Right cardiac atrium (tissue), 5 donors: ENCODE results near the gene MYL6B. TPM values are rescaled to one million over a fixed set of nuclear protein-coding genes. Genes with fewer than 3 reads are reported as not detected.

Experiments used
- ATAC-seq, 2 donors: fragments of 200-7000 bp; cut with Tn5 transposase; one replicate each; pipeline versions ENCODE4 v1.8.0 to v1.9.1; 2020; ENCODE audit warnings: moderate library complexity in 2 of 2, mild to moderate bottlenecking in 1 of 2
- DNase-seq, 3 donors: peaks; one replicate each; pipeline ENCODE4 v3.0.0-alpha.2; 2020
- H3K27ac ChIP-seq: one replicate; pipeline ENCODE4 v1.5.1; 2013; ENCODE audit warnings: mild to moderate bottlenecking, low read length, control low read depth, moderate library complexity
- H3K27me3 ChIP-seq: one replicate; pipeline ENCODE4 v1.6.1; 2013; ENCODE audit not compliant: control insufficient read depth, insufficient read depth
- H3K4me1 ChIP-seq: one replicate; pipeline ENCODE4 v1.6.1; 2013; ENCODE audit warnings: low read length; ENCODE audit not compliant: control insufficient read depth, insufficient read depth
- H3K4me3 ChIP-seq: one replicate; pipeline ENCODE4 v1.5.1; 2013; ENCODE audit warnings: low read length, control low read depth
- H3K9me3 ChIP-seq: one replicate; pipeline ENCODE4 v1.6.1; 2013; ENCODE audit warnings: low read length; ENCODE audit not compliant: control insufficient read depth
- WGBS: extraction: QIAGEN DNeasy Blood & Tissue Kit; methylation state at CpG from one replicate; pipeline ENCODE4 v1.1.7; 2013; 5-methylcytosine and 5-hydroxymethylcytosine counted together
- intact Hi-C, 4 donors: fragments of 100-400 bp; cut with DNase I; formaldehyde crosslinking; loops; one replicate each; pipeline versions ENCODE4 v1.11.0 to v1.14.0; 2022 to 2023
- polyA plus RNA-seq: library from polyadenylated mRNA; stranded (reverse); fragments of 200-250 nt; gene quantifications from one replicate; pipeline ENCODE4 v1.2.3, GENCODE V29; 2013
- total RNA-seq, 4 donors: library from RNA; stranded (reverse); fragmentation: NEBNext Ultra II Directional; extraction: Animal tissue kit (Norgen Biotek cat#: 25700); gene quantifications; one replicate each; pipeline ENCODE4 v1.2.1, GENCODE V29; 2021
- donor health status: healthy with polysubstance abuse.
- donor health status: DM: no; HTN: yes; CAD: no.
- donor health status: DM: no; HTN: no; CAD: no.
- donor health status: DM: no; HTN: yes; CAD: no; lungs with severe emphysema.
- donor health status: DM: yes; HTN: yes; CAD: no.

MYL6B gene
- total and polyA plus RNA-seq, 5 donors: 48.4 to 74.6 (median 61.8) TPM

- DNase-seq (no peak), ATAC-seq (no peak)
- no peaks in the 10 kb centered on the region for H3K4me1 ChIP-seq
- no peaks in the 10 kb centered on the region for H3K27me3 ChIP-seq
- 85% methylated on average over 9 of the region's 9 CpGs for WGBS
- no peaks in the 10 kb centered on the region for H3K9me3 ChIP-seq
- H3K27ac ChIP-seq: no peak overlapping the region
- intact Hi-C loops: loop anchor here in 1 of 4 donors (10.0 kb wide), 1 partner anchor 397 kb away; no protein-coding TSS in a partner anchor
- no peak overlapping the region for H3K4me3 ChIP-seq
These were observed 45.7 kb downstream of the MYL6B start for GRCh38 chr12:56197921-56198635.

DNA sequence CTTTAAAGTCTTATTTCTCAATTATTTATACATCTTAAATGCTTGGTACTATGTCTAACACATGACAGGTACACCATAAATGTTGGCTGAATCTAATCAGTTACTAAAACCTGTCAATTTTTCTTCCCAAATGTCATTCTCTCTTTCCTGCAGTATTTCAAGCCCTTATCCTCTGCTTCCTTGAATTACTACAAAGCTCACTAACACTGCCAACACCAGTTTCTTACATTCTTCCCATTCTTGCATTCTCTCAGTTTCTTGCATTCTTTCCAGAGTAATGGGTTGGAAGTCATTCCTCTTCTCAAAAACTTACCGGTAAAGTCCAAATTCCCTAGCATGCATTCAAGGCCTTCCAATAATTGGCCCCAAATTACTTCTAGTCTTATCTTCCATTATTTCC is 46.4 kb downstream of the MYL6B start:
- Histone ChIP-seq H3K27me3 (no peaks in the 10 kb centered on the region), H3K4me1 (no peaks in the 10 kb centered on the region), H3K9me3 (no peaks in the 10 kb centered on the region), H3K27ac (no peak overlapping the region), H3K4me3 (no peak overlapping the region)
- 49% methylated on average over 1 of the region's 1 CpG for WGBS
- no peak for ATAC-seq
- DNase-seq: no peak
- intact Hi-C loops: loop anchor here in 1 of 4 donors (10.0 kb wide), 1 partner anchor 396 kb away; no protein-coding TSS in a partner anchor

- Histone ChIP-seq H3K27ac (no peak overlapping the region), H3K4me3 (no peak overlapping the region), H3K4me1 (no peaks in the 10 kb centered on the region), H3K27me3 (no peaks in the 10 kb centered on the region), H3K9me3 (no peaks in the 10 kb centered on the region)
- intact Hi-C loops: loop anchor here in 1 of 4 donors (10.0 kb wide), 1 partner anchor 112 kb away; the partner anchor contains the start of gene CNPY2
- DNase-seq (no peak), ATAC-seq (no peak)
- WGBS: 47% methylated on average over 1 of the region's 1 CpG
These were observed 50.0 kb downstream of the MYL6B start for GRCh38 chr12:56202366-56202765.

DNA sequence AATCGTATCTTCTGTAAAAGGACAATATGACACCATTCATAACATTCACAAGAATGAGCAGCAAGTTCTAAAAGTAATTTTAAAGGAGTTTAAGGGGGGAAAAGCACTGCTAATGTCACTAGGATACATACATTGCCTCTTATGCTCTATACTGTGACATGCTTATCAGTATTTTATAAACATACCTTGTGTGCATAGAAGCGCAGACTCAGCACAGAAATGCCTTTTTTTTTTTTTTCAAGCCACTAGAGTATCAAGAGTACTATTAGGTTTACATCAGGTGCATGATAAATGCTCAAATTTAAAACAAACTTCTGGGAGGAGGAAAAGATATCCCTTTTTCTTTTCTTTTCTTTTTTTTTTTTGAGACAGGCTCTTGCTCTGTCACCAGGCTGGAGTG is 50.5 kb downstream of the MYL6B start:
- DNase-seq (no peak), ATAC-seq (no peak)
- no peaks in the 10 kb centered on the region for H3K4me1 ChIP-seq
- intact Hi-C loops: loop anchor here in 1 of 4 donors (10.0 kb wide), 1 partner anchor 112 kb away; the partner anchor contains the start of gene CNPY2
- WGBS: 69% methylated on average over 2 of the region's 2 CpGs
- H3K4me3 ChIP-seq: no peak overlapping the region
- H3K27ac ChIP-seq: no peak overlapping the region
- H3K27me3 ChIP-seq: no peaks in the 10 kb centered on the region
- H3K9me3 ChIP-seq: no peaks in the 10 kb centered on the region

DNA sequence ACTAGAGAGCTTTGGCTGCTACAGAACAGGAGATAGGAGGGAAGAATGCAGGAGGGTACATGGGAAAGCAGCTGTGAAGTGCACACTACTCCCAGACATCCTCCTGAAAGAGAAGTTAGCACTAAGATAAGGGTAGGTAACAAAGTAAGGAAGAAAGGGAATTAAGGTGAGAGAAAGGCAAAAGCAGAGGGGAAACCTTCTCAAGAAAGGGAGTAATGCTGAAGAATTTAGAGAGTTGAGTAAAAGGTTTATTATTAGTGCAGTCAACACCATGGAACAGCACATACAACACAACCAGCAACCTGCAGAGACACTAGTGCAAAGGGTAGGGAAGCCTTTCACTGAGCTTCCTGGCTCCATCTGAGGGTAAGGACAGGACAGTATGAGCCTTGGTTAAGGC is 51.9 kb downstream of the MYL6B start:
- no peak overlapping the region for H3K4me3 ChIP-seq
- H3K4me1 ChIP-seq: no peaks in the 10 kb centered on the region
- no peak for DNase-seq
- H3K9me3 ChIP-seq: no peaks in the 10 kb centered on the region
- no peaks in the 10 kb centered on the region for H3K27me3 ChIP-seq
- H3K27ac ChIP-seq: no peak overlapping the region
- intact Hi-C loops: loop anchor here in 1 of 4 donors (10.0 kb wide), 1 partner anchor 111 kb away; the partner anchor contains the start of gene CNPY2
- ATAC-seq: no peak

- Histone ChIP-seq H3K27ac (no peak overlapping the region), H3K4me1 (no peaks in the 10 kb centered on the region), H3K27me3 (no peaks in the 10 kb centered on the region), H3K9me3 (no peaks in the 10 kb centered on the region), H3K4me3 (no peak overlapping the region)
- ATAC-seq: peak in 1 of 2 donors; percentile 9
- intact Hi-C loops: loop anchor here in 1 of 4 donors (10.0 kb wide), 1 partner anchor 109 kb away; the partner anchor contains the start of gene CNPY2
- no peak for DNase-seq
These were observed 53.1 kb downstream of the MYL6B start for GRCh38 chr12:56205445-56205844.

GRCh38 chr12:56206452-56207166 is 54.2 kb downstream of the MYL6B start:
- intact Hi-C loops: loop anchor here in 1 of 4 donors (10.0 kb wide), 1 partner anchor 108 kb away; the partner anchor contains the start of gene CNPY2
- no peaks in the 10 kb centered on the region for H3K9me3 ChIP-seq
- no peak overlapping the region for H3K27ac ChIP-seq
- ATAC-seq (peak; percentile 49 to 57), DNase-seq (peak; percentile 45 to 75 (median 71))
- WGBS: 55% methylated on average over 14 of the region's 14 CpGs
- no peaks in the 10 kb centered on the region for H3K27me3 ChIP-seq
- H3K4me3 ChIP-seq: no peak overlapping the region
- no peaks in the 10 kb centered on the region for H3K4me1 ChIP-seq

Other genes with a start within 250 kb of the MYL6B start
- gene PYM1, start 224.7 kb upstream of the MYL6B start, total RNA-seq: 10 to 100 TPM; 15.4 to 19.0 (median 16.9) TPM
- gene PYM1, start 224.7 kb upstream of the MYL6B start, polyA plus RNA-seq: 25.7 TPM
- gene DGKA, start 221.4 kb upstream of the MYL6B start, total RNA-seq: 10 to 100 TPM; 11.3 to 25.9 (median 20.3) TPM
- 20.3 TPM for gene DGKA, start 221.4 kb upstream of the MYL6B start, polyA plus RNA-seq
- gene PMEL, start 186.5 kb upstream of the MYL6B start, total RNA-seq: 1 to 10 TPM in 3 of 4 donors, under 1 TPM in 1; 0.86 to 2.2 (median 1.2) TPM
- gene PMEL, start 186.5 kb upstream of the MYL6B start, polyA plus RNA-seq: 0.45 TPM
- gene CDK2, start 185.8 kb upstream of the MYL6B start, total RNA-seq: 10 to 100 TPM; 12.7 to 17.2 (median 13.6) TPM
- 8.1 TPM for gene CDK2, start 185.8 kb upstream of the MYL6B start, polyA plus RNA-seq
- 100 to 1,000 TPM; 111 to 132 (median 119) TPM for gene RAB5B, start 178.5 kb upstream of the MYL6B start, total RNA-seq
- 86.4 TPM for gene RAB5B, start 178.5 kb upstream of the MYL6B start, polyA plus RNA-seq
- gene SUOX, start 155.3 kb upstream of the MYL6B start, total RNA-seq: 10 to 100 TPM; 20.7 to 30.8 (median 29.3) TPM
- 29.2 TPM for gene SUOX, start 155.3 kb upstream of the MYL6B start, polyA plus RNA-seq
- gene IKZF4, start 131.5 kb upstream of the MYL6B start, total RNA-seq: 1 to 10 TPM; 5.6 to 8.7 (median 6.5) TPM
- 2.7 TPM for gene IKZF4, start 131.5 kb upstream of the MYL6B start, polyA plus RNA-seq
- 10 to 100 TPM; 30.0 to 55.1 (median 39.7) TPM for gene RPS26, start 110.7 kb upstream of the MYL6B start, total RNA-seq
- gene RPS26, start 110.7 kb upstream of the MYL6B start, polyA plus RNA-seq: 739 TPM
- gene ERBB3, start 72.4 kb upstream of the MYL6B start, total RNA-seq: 1 to 10 TPM; 3.2 to 7.4 (median 6.1) TPM
- gene ERBB3, start 72.4 kb upstream of the MYL6B start, polyA plus RNA-seq: 6.4 TPM
- gene PA2G4, start 48.0 kb upstream of the MYL6B start, total RNA-seq: 10 to 100 TPM; 65.5 to 77.6 (median 74.2) TPM
- gene PA2G4, start 48.0 kb upstream of the MYL6B start, polyA plus RNA-seq: 73.3 TPM
- 1,000 to 10,000 TPM; 2,156 to 2,505 (median 2,353) TPM for gene RPL41, start 36.0 kb upstream of the MYL6B start, total RNA-seq
- gene RPL41, start 36.0 kb upstream of the MYL6B start, polyA plus RNA-seq: 2,026 TPM
- 1 to 10 TPM; 6.1 to 8.6 (median 6.7) TPM for gene ZC3H10, start 34.3 kb upstream of the MYL6B start, total RNA-seq
- 2.7 TPM for gene ZC3H10, start 34.3 kb upstream of the MYL6B start, polyA plus RNA-seq
- gene ESYT1, start 24.3 kb upstream of the MYL6B start, total RNA-seq: 10 to 100 TPM; 30.7 to 38.5 (median 33.6) TPM
- 29.1 TPM for gene ESYT1, start 24.3 kb upstream of the MYL6B start, polyA plus RNA-seq
- gene MYL6, start 5.8 kb downstream of the MYL6B start, total RNA-seq: 1,000 to 10,000 TPM in 1 of 4 donors, 100 to 1,000 TPM in 3; 592 to 1,178 (median 826) TPM
- gene MYL6, start 5.8 kb downstream of the MYL6B start, polyA plus RNA-seq: 1,131 TPM
- gene SMARCC2, start 36.9 kb downstream of the MYL6B start, total RNA-seq: 10 to 100 TPM; 63.2 to 94.6 (median 72.2) TPM
- 28.6 TPM for gene SMARCC2, start 36.9 kb downstream of the MYL6B start, polyA plus RNA-seq
- 10 to 100 TPM; 43.5 to 63.2 (median 47.0) TPM for gene RNF41, start 69.3 kb downstream of the MYL6B start, total RNA-seq
- gene RNF41, start 69.3 kb downstream of the MYL6B start, polyA plus RNA-seq: 17.4 TPM
- 10 to 100 TPM; 20.2 to 26.0 (median 24.4) TPM for gene NABP2, start 71.8 kb downstream of the MYL6B start, total RNA-seq
- 19.1 TPM for gene NABP2, start 71.8 kb downstream of the MYL6B start, polyA plus RNA-seq
- under 1 TPM in 1 of 4 donors, not detected in 3; 0.49 TPM for gene SLC39A5, start 77.5 kb downstream of the MYL6B start, total RNA-seq
- 0.18 TPM for gene SLC39A5, start 77.5 kb downstream of the MYL6B start, polyA plus RNA-seq
- 10 to 100 TPM; 22.8 to 30.7 (median 25.6) TPM for gene ANKRD52, start 105.8 kb downstream of the MYL6B start, total RNA-seq
- gene ANKRD52, start 105.8 kb downstream of the MYL6B start, polyA plus RNA-seq: 13.4 TPM
- 100 to 1,000 TPM in 3 of 4 donors, 10 to 100 TPM in 1; 98.5 to 166 (median 117) TPM for gene COQ10A, start 114.4 kb downstream of the MYL6B start, total RNA-seq
- gene COQ10A, start 114.4 kb downstream of the MYL6B start, polyA plus RNA-seq: 159 TPM
- 100 to 1,000 TPM; 454 to 594 (median 571) TPM for gene CS, start 147.7 kb downstream of the MYL6B start, total RNA-seq
- 250 TPM for gene CS, start 147.7 kb downstream of the MYL6B start, polyA plus RNA-seq
- gene CNPY2, start 163.4 kb downstream of the MYL6B start, total RNA-seq: 10 to 100 TPM; 52.4 to 65.1 (median 55.1) TPM
- 69.7 TPM for gene CNPY2, start 163.4 kb downstream of the MYL6B start, polyA plus RNA-seq
- gene PAN2, start 181.4 kb downstream of the MYL6B start, total RNA-seq: 10 to 100 TPM; 39.9 to 58.3 (median 49.1) TPM
- gene PAN2, start 181.4 kb downstream of the MYL6B start, polyA plus RNA-seq: 33.1 TPM
- gene IL23A, start 186.3 kb downstream of the MYL6B start, total RNA-seq: not detected
- gene IL23A, start 186.3 kb downstream of the MYL6B start, polyA plus RNA-seq: 0.32 TPM
- gene STAT2, start 207.5 kb downstream of the MYL6B start, total RNA-seq: 10 to 100 TPM; 44.6 to 67.6 (median 53.5) TPM
- 29.9 TPM for gene STAT2, start 207.5 kb downstream of the MYL6B start, polyA plus RNA-seq
- gene APOF, start 210.3 kb downstream of the MYL6B start, total RNA-seq: not detected
- gene APOF, start 210.3 kb downstream of the MYL6B start, polyA plus RNA-seq: not detected